Activated CD4-positive, alpha-beta T cell treated with anti-CD3 and anti-CD28 coated beads, Interleukin-2, amount 10 ng/mL, durations not matched to agents 7 days and 5 days (primary cell): Measurements from ENCODE around the gene NGDN. TPM values are rescaled to one million over a fixed set of nuclear protein-coding genes. Genes with fewer than 3 reads are reported as not detected.

Experiments used
- CTCF ChIA-PET: fragments of 350-600 bp; sonication (Branson Sonifier 250); formaldehyde crosslinking; loops from one replicate; lab custom pipeline; 2021; ENCODE audit warnings: antibody characterized with exemption; lab: Charles Lee
- POLR2A ChIA-PET: fragments of 350-600 bp; sonication (Branson Sonifier 250); formaldehyde crosslinking; loops from one replicate; lab custom pipeline; 2021; ENCODE audit warnings: antibody characterized with exemption; lab: Charles Lee
- DNase-seq: peaks from one replicate; pipeline ENCODE4 v3.0.0-alpha.2; 2020
- H3K27ac Mint-ChIP-seq: one replicate; pipeline ENCODE4 v1.8.0; 2021; ENCODE audit warnings: mild to moderate bottlenecking, moderate library complexity, mixed read lengths
- H3K27me3 Mint-ChIP-seq: one replicate; pipeline ENCODE4 v1.8.0; 2021; ENCODE audit warnings: mixed read lengths
- H3K36me3 Mint-ChIP-seq: one replicate; pipeline ENCODE4 v1.8.0; 2021; ENCODE audit warnings: low read depth, mixed read lengths
- H3K4me1 Mint-ChIP-seq: one replicate; pipeline ENCODE4 v1.8.0; 2021; ENCODE audit warnings: mixed read lengths
- H3K4me3 Mint-ChIP-seq: one replicate; pipeline ENCODE4 v1.8.0; 2021; ENCODE audit warnings: mild to moderate bottlenecking, moderate library complexity, mixed read lengths
- H3K9me3 Mint-ChIP-seq: one replicate; pipeline ENCODE4 v1.8.0; 2021; ENCODE audit warnings: mixed read lengths
- total RNA-seq, 2 experiments: library from RNA; stranded (reverse); gene quantifications; one replicate each; pipeline ENCODE4 v1.2.3, GENCODE V29; 2021

NGDN gene
- total RNA-seq, 2 experiments from 2014 or later = 46.4 to 47.3 TPM

- ChIA-PET CTCF (interaction anchor here (0.5 to 1.4 kb wide), 2 partner anchors 8 to 396 kb away, joined by 3 read pairs; no protein-coding TSS in a partner anchor), POLR2A (no interaction called here)
- Mint-ChIP-seq H3K27me3 (no peaks in the 10 kb centered on the region), H3K27ac (no peak overlapping the region), H3K9me3 (no peaks in the 10 kb centered on the region), H3K4me3 (no peak overlapping the region), H3K4me1 (no peaks in the 10 kb centered on the region), H3K36me3 (no peaks in the 10 kb centered on the region)
- no peak for DNase-seq
Observed at GRCh38 chr14:23487216-23487615, 17.7 kb downstream of the NGDN start.

GRCh38 chr14:23492618-23493272, 23.2 kb downstream of the NGDN start:
- no peak for DNase-seq
- Mint-ChIP-seq H3K4me1 (no peaks in the 10 kb centered on the region), H3K4me3 (no peak overlapping the region), H3K9me3 (no peaks in the 10 kb centered on the region), H3K27me3 (no peaks in the 10 kb centered on the region), H3K36me3 (no peaks in the 10 kb centered on the region), H3K27ac (no peak overlapping the region)
- ChIA-PET POLR2A (no interaction called here), CTCF (no interaction called here)

- Mint-ChIP-seq H3K4me3 (no peak overlapping the region), H3K9me3 (no peaks in the 10 kb centered on the region), H3K36me3 (no peaks in the 10 kb centered on the region), H3K27me3 (no peaks in the 10 kb centered on the region), H3K4me1 (no peaks in the 10 kb centered on the region), H3K27ac (no peak overlapping the region)
- DNase-seq = no peak
- ChIA-PET POLR2A (no interaction called here), CTCF (interaction anchor here (0.7 to 1.3 kb wide), 2 partner anchors 18 to 720 kb away, joined by 3 read pairs; no protein-coding TSS in a partner anchor)
Observed at GRCh38 chr14:23494223-23494622, 24.7 kb downstream of the NGDN start.

- peak overlapping the region; percentile 86 for H3K27ac Mint-ChIP-seq
- DNase-seq = no peak
- POLR2A ChIA-PET = no interaction called here
Observed at GRCh38 chr14:23512156-23512555, 42.7 kb downstream of the NGDN start.

GRCh38 chr14:23513005-23513817, 43.7 kb downstream of the NGDN start:
- Mint-ChIP-seq H3K9me3 (no peaks in the 10 kb centered on the region), H3K36me3 (no peaks in the 10 kb centered on the region), H3K27ac (no peak overlapping the region), H3K4me1 (peaks cover 11% of the 10 kb centered on the region), H3K4me3 (no peak overlapping the region), H3K27me3 (no peaks in the 10 kb centered on the region)
- CTCF ChIA-PET = no interaction called here
- POLR2A ChIA-PET = no interaction called here
- no peak for DNase-seq

More at GRCh38 chr14:23512156-23512555, 42.7 kb downstream of the NGDN start:
- Mint-ChIP-seq H3K36me3 (no peaks in the 10 kb centered on the region), H3K4me1 (peaks cover 11% of the 10 kb centered on the region), H3K9me3 (no peaks in the 10 kb centered on the region), H3K4me3 (peak overlapping the region; percentile 58), H3K27me3 (no peaks in the 10 kb centered on the region)
- CTCF ChIA-PET = interaction anchor here (1.3 to 1.6 kb wide), 2 partner anchors 11 to 79 kb away, joined by 3 read pairs; no protein-coding TSS in a partner anchor

GRCh38 chr14:23513818-23514643, 44.5 kb downstream of the NGDN start:
- CTCF ChIA-PET = no interaction called here
- no peaks in the 10 kb centered on the region for H3K27me3 Mint-ChIP-seq
- no peak overlapping the region for H3K4me3 Mint-ChIP-seq
- H3K36me3 Mint-ChIP-seq = no peaks in the 10 kb centered on the region
- POLR2A ChIA-PET = no interaction called here
- H3K9me3 Mint-ChIP-seq = no peaks in the 10 kb centered on the region
- DNase-seq = no peak
- H3K27ac Mint-ChIP-seq = no peak overlapping the region
- peaks cover 11% of the 10 kb centered on the region for H3K4me1 Mint-ChIP-seq

GRCh38 chr14:23514644-23514957, 45.1 kb downstream of the NGDN start:
- no peak for DNase-seq
- Mint-ChIP-seq H3K27me3 (no peaks in the 10 kb centered on the region), H3K27ac (no peak overlapping the region), H3K9me3 (no peaks in the 10 kb centered on the region), H3K4me1 (peaks cover 11% of the 10 kb centered on the region), H3K36me3 (no peaks in the 10 kb centered on the region), H3K4me3 (no peak overlapping the region)
- POLR2A ChIA-PET = no interaction called here
- CTCF ChIA-PET = no interaction called here

- no peaks in the 10 kb centered on the region for H3K9me3 Mint-ChIP-seq
- H3K4me3 Mint-ChIP-seq = no peak overlapping the region
- H3K4me1 Mint-ChIP-seq = peaks cover 4% of the 10 kb centered on the region
- H3K27ac Mint-ChIP-seq = no peak overlapping the region
- CTCF ChIA-PET = no interaction called here
- POLR2A ChIA-PET = no interaction called here
- H3K36me3 Mint-ChIP-seq = no peaks in the 10 kb centered on the region
- DNase-seq = no peak
- H3K27me3 Mint-ChIP-seq = no peaks in the 10 kb centered on the region
Observed at GRCh38 chr14:23517650-23518326, 48.3 kb downstream of the NGDN start.

- Mint-ChIP-seq H3K36me3 (no peaks in the 10 kb centered on the region), H3K27me3 (no peaks in the 10 kb centered on the region), H3K4me1 (no peaks in the 10 kb centered on the region), H3K9me3 (no peaks in the 10 kb centered on the region), H3K27ac (no peak overlapping the region), H3K4me3 (no peak overlapping the region)
- CTCF ChIA-PET = no interaction called here
- DNase-seq = no peak
- POLR2A ChIA-PET = no interaction called here
Observed at GRCh38 chr14:23518709-23519108, 49.2 kb downstream of the NGDN start.

- CTCF ChIA-PET = interaction anchor here (0.6 to 1.8 kb wide), 3 partner anchors 13 to 55 kb away, joined by 3 to 4 read pairs (median 3); no protein-coding TSS in a partner anchor
- Mint-ChIP-seq H3K27ac (no peak overlapping the region), H3K9me3 (no peaks in the 10 kb centered on the region), H3K4me3 (no peak overlapping the region), H3K4me1 (no peaks in the 10 kb centered on the region), H3K27me3 (no peaks in the 10 kb centered on the region), H3K36me3 (no peaks in the 10 kb centered on the region)
- POLR2A ChIA-PET = no interaction called here
- DNase-seq = no peak
Observed at GRCh38 chr14:23520899-23521533, 51.5 kb downstream of the NGDN start.

- no peaks in the 10 kb centered on the region for H3K9me3 Mint-ChIP-seq
- POLR2A ChIA-PET = no interaction called here
- H3K36me3 Mint-ChIP-seq = no peaks in the 10 kb centered on the region
Observed at GRCh38 chr14:23521785-23522640, 52.5 kb downstream of the NGDN start.

More at GRCh38 chr14:23521785-23522640, 52.5 kb downstream of the NGDN start:
- DNase-seq = no peak
- Mint-ChIP-seq H3K27me3 (no peaks in the 10 kb centered on the region), H3K27ac (no peak overlapping the region), H3K4me1 (no peaks in the 10 kb centered on the region), H3K4me3 (no peak overlapping the region)
- CTCF ChIA-PET = interaction anchor here (0.6 to 1.8 kb wide), 3 partner anchors 12 to 56 kb away, joined by 3 to 4 read pairs (median 3); no protein-coding TSS in a partner anchor
